IMR-90 (cell line): ENCODE data around the gene GALNT5. TPM values are rescaled to one million over a fixed set of nuclear protein-coding genes. Genes with fewer than 3 reads are reported as not detected.

Experiments
- ATAC-seq: fragments of 200-7000 bp; cut with Tn5 transposase; 2 replicates; pipeline ENCODE4 v1.9.1; 2020; ENCODE audit warnings: low read depth, mild to moderate bottlenecking, moderate library complexity
- BruUV-seq: library from RNA; stranded (reverse); fragments of 400-500 nt; replicated peaks from 2 replicates; lab custom pipeline; 2021; lab: Mats Ljungman, UMichigan
- CTCF ChIA-PET: fragments of 300-600 bp; formaldehyde crosslinking; extraction: SDS; loops from one replicate; lab custom pipeline; 2021; ENCODE audit warnings: antibody characterized with exemption; lab: Yijun Ruan, JAX
- POLR2A ChIA-PET: fragments of 300-600 bp; sonication (Branson Sonifier 250); formaldehyde crosslinking; loops from one replicate; lab custom pipeline; 2022; ENCODE audit warnings: antibody characterized with exemption; ENCODE audit not compliant: unreplicated experiment; lab: Charles Lee
- DNase-seq: peaks from one replicate; pipeline ENCODE4 v3.0.0; 2013
- H2AFZ ChIP-seq: replicated peaks from 2 replicates; pipeline ENCODE3; 2013; ENCODE audit warnings: low read length, mild to moderate bottlenecking; ENCODE audit not compliant: poor library complexity
- H2AK5ac ChIP-seq: 2 replicates; pipeline ENCODE4 v1.6.1; 2013; ENCODE audit warnings: low read depth, low read length, inconsistent platforms
- H2AK9ac ChIP-seq: replicated peaks from 2 replicates; pipeline ENCODE3; 2013; ENCODE audit warnings: mild to moderate bottlenecking, low read depth, low read length, moderate library complexity; ENCODE audit not compliant: poor library complexity
- H2BK120ac ChIP-seq: 2 replicates; pipeline ENCODE4 v1.6.1; 2013; ENCODE audit warnings: low read depth, low read length, inconsistent platforms
- H2BK15ac ChIP-seq: 3 replicates; pipeline ENCODE4 v1.6.1; 2013; ENCODE audit warnings: low read depth, low read length, inconsistent platforms
- H2BK20ac ChIP-seq: 2 replicates; pipeline ENCODE4 v1.6.1; 2013; ENCODE audit warnings: low read depth, mild to moderate bottlenecking, inconsistent platforms, low read length, moderate library complexity
- H2BK5ac ChIP-seq: 2 replicates; pipeline ENCODE4 v1.6.1; 2013; ENCODE audit warnings: mild to moderate bottlenecking, low read depth, low read length, inconsistent platforms; ENCODE audit not compliant: poor library complexity, severe bottlenecking
- H3K14ac ChIP-seq: replicated peaks from 2 replicates; pipeline ENCODE4 v1.6.1; 2013; ENCODE audit warnings: low read depth, low read length, inconsistent platforms
- H3K18ac ChIP-seq: 2 replicates; pipeline ENCODE4 v1.6.1; 2013; ENCODE audit warnings: low read depth, low read length, control low read depth
- H3K23ac ChIP-seq: 2 replicates; pipeline ENCODE4 v1.6.1; 2013; ENCODE audit warnings: low read depth, low read length, inconsistent platforms
- H3K27ac ChIP-seq: 2 replicates; pipeline ENCODE4 v1.5.1; 2013; ENCODE audit warnings: mild to moderate bottlenecking, control low read depth, low read length; ENCODE audit not compliant: insufficient read depth
- H3K27me3 ChIP-seq: 2 replicates; pipeline ENCODE4 v1.6.1; 2013; ENCODE audit warnings: low read length; ENCODE audit not compliant: control insufficient read depth, insufficient read depth
- H3K36me3 ChIP-seq: 2 replicates; pipeline ENCODE4 v1.6.1; 2013; ENCODE audit warnings: low read length, mixed read lengths; ENCODE audit not compliant: control insufficient read depth, insufficient read depth
- H3K4ac ChIP-seq: 2 replicates; pipeline ENCODE4 v1.6.1; 2013; ENCODE audit warnings: low read depth, low read length, inconsistent platforms
- H3K4me1 ChIP-seq: 2 replicates; pipeline ENCODE4 v1.6.1; 2013; ENCODE audit warnings: low read length, mixed read lengths; ENCODE audit not compliant: control insufficient read depth, insufficient read depth
- H3K4me2 ChIP-seq: 2 replicates; pipeline ENCODE4 v1.6.1; 2013; ENCODE audit warnings: low read depth, mild to moderate bottlenecking, control low read depth, low read length, moderate library complexity
- H3K4me3 ChIP-seq: 2 replicates; pipeline ENCODE4 v1.5.1; 2013; ENCODE audit warnings: low read depth, mild to moderate bottlenecking, control low read depth, low read length, moderate library complexity; ENCODE audit not compliant: insufficient read depth
- H3K56ac ChIP-seq: 2 replicates; pipeline ENCODE4 v1.6.1; 2013; ENCODE audit warnings: low read length, inconsistent platforms; ENCODE audit not compliant: insufficient read depth; ENCODE audit errors: extremely low read depth
- H3K79me1 ChIP-seq, 2 experiments: 2 replicates each; pipeline ENCODE4 v1.6.1; 2013; ENCODE audit warnings: low read length in 2 of 2, inconsistent platforms in 1 of 2, low read depth in 1 of 2
- H3K9ac ChIP-seq: 2 replicates; pipeline ENCODE4 v1.6.1; 2013; ENCODE audit warnings: low read depth, low read length, control low read depth
- H3K9me1 ChIP-seq: 2 replicates; pipeline ENCODE4 v1.6.1; 2013; ENCODE audit warnings: low read length, inconsistent platforms; ENCODE audit not compliant: insufficient read depth
- H3K9me3 ChIP-seq: 2 replicates; pipeline ENCODE4 v1.6.1; 2013; ENCODE audit warnings: low read length; ENCODE audit not compliant: control insufficient read depth, insufficient read depth
- H4K20me1 ChIP-seq: 2 replicates; pipeline ENCODE4 v1.6.1; 2013; ENCODE audit warnings: low read length, inconsistent platforms; ENCODE audit not compliant: insufficient read depth
- H4K5ac ChIP-seq: 2 replicates; pipeline ENCODE4 v1.6.1; 2013; ENCODE audit warnings: mild to moderate bottlenecking, low read depth, low read length, control low read depth
- H4K8ac ChIP-seq, 2 experiments: 2 replicates each; pipeline ENCODE4 v1.6.1; 2013; ENCODE audit warnings: low read depth in 2 of 2, low read length in 2 of 2, control low read depth in 1 of 2, inconsistent platforms in 1 of 2
- H4K91ac ChIP-seq: 2 replicates; pipeline ENCODE4 v1.6.1; 2013; ENCODE audit warnings: low read depth, low read length, inconsistent platforms; ENCODE audit not compliant: insufficient read depth
- BHLHE40 ChIP-seq: fragments of 150-350 bp; IDR thresholded peaks from 2 replicates; pipeline ENCODE4 v1.6.1; 2016; ENCODE audit warnings: mild to moderate bottlenecking, low read depth, low read length
- CEBPB ChIP-seq: IDR thresholded peaks from 2 replicates; pipeline ENCODE4 v1.6.1; 2012; ENCODE audit warnings: low read depth, low read length, improper control_type of control experiment
- CHD1 ChIP-seq: IDR thresholded peaks from 2 replicates; pipeline ENCODE4 v1.6.1; 2012; ENCODE audit warnings: low read depth, low read length, improper control_type of control experiment
- ELK1 ChIP-seq: fragments of 150-350 bp; IDR thresholded peaks from 2 replicates; pipeline ENCODE4 v1.6.1; 2016; ENCODE audit warnings: low read depth, mild to moderate bottlenecking, low read length, moderate library complexity, borderline replicate concordance
- FOS ChIP-seq: fragments of 150-350 bp; IDR thresholded peaks from 2 replicates; pipeline ENCODE4 v1.6.1; 2016; ENCODE audit warnings: low read depth, low read length
- MAFK ChIP-seq: IDR thresholded peaks from 2 replicates; pipeline ENCODE4 v1.6.1; 2012; ENCODE audit warnings: low read depth, low read length, improper control_type of control experiment
- MAZ ChIP-seq: IDR thresholded peaks from 2 replicates; pipeline ENCODE4 v1.6.1; 2012; ENCODE audit warnings: low read depth, mild to moderate bottlenecking, low read length, improper control_type of control experiment, moderate library complexity, borderline replicate concordance
- MXI1 ChIP-seq: IDR thresholded peaks from 2 replicates; pipeline ENCODE4 v1.6.1; 2012; ENCODE audit warnings: low read depth, mild to moderate bottlenecking, low read length, moderate library complexity, borderline replicate concordance
- NFE2L2 ChIP-seq: fragments of 150-350 bp; IDR thresholded peaks from 2 replicates; pipeline ENCODE4 v1.6.1; 2016; ENCODE audit warnings: low read depth, mild to moderate bottlenecking, low read length
- POLR2A ChIP-seq: IDR thresholded peaks from 2 replicates; pipeline ENCODE4 v1.6.1; 2012; ENCODE audit warnings: mild to moderate bottlenecking, low read depth, low read length
- RAD21 ChIP-seq: IDR thresholded peaks from 2 replicates; pipeline ENCODE4 v1.6.1; 2012; ENCODE audit warnings: low read length, improper control_type of control experiment
- RCOR1 ChIP-seq: IDR thresholded peaks from 2 replicates; pipeline ENCODE4 v1.6.1; 2012; ENCODE audit warnings: mild to moderate bottlenecking, low read length, improper control_type of control experiment; ENCODE audit not compliant: insufficient replicate concordance
- RFX5 ChIP-seq: IDR thresholded peaks from 2 replicates; pipeline ENCODE4 v1.8.0; 2012; ENCODE audit warnings: low read depth, mild to moderate bottlenecking, low read length, moderate library complexity
- SMC3 ChIP-seq: fragments of 150-350 bp; IDR thresholded peaks from 2 replicates; pipeline ENCODE4 v1.6.1; 2016; ENCODE audit warnings: low read depth, mild to moderate bottlenecking, antibody characterized with exemption, low read length, moderate library complexity
- USF2 ChIP-seq: fragments of 150-350 bp; IDR thresholded peaks from 2 replicates; pipeline ENCODE4 v1.6.1; 2017; ENCODE audit warnings: mild to moderate bottlenecking, antibody characterized with exemption, low read length, low read depth
- WGBS, 2 experiments: methylation state at CpG; one replicate each; pipeline versions ENCODE4 v1.1.5 to v1.1.7; 2013; ENCODE audit warnings: missing lambda C conversion rate in 2 of 2; ENCODE audit not compliant: insufficient read length in 1 of 2; ENCODE audit errors: extremely low coverage in 2 of 2; 5-methylcytosine and 5-hydroxymethylcytosine counted together
- dilution Hi-C: fragments of 300-500 bp; cut with HindIII; formaldehyde crosslinking; loops from one replicate; pipeline ENCODE4 v1.14.3; 2018; ENCODE audit warnings: low sequenced_read_pairs; ENCODE audit not compliant: unreplicated experiment
- in situ Hi-C: fragments of 300-500 bp; cut with MboI; formaldehyde crosslinking; loops from 3 replicates; pipeline ENCODE4 v1.14.3; 2019; ENCODE audit warnings: low sequenced_read_pairs, inconsistent platforms, mixed read lengths
- intact Hi-C: fragments of 100-400 bp; cut with micrococcal nuclease; formaldehyde crosslinking; loops from 2 replicates; pipeline ENCODE4 v1.10.0; 2022
- polyA plus RNA-seq, 3 experiments: library from polyadenylated mRNA; depleted of rRNA; stranded (reverse); fragments of >200 nt; gene quantifications; 2 replicates each; pipeline ENCODE4 v1.2.3, GENCODE V29; 2012; ENCODE audit warnings: low replicate concordance in 1 of 3
- total RNA-seq: library from RNA; depleted of rRNA; stranded (reverse); fragments of >200 nt; gene quantifications from 2 replicates; pipeline ENCODE4 v1.2.3, GENCODE V29; 2012
- TF ChIP-seq, protein P1 (sequence below): conservative IDR thresholded peaks from 2 replicates; pipeline ENCODE4 v1.5.1; 2012; ENCODE audit warnings: mild to moderate bottlenecking, low read depth, low read length, improper control_type of control experiment

Gene GALNT5
- total and polyA plus RNA-seq, 2 of the 4 experiments (the other 2 are of a cell fraction) = 36.3 to 63.3 TPM

DNA sequence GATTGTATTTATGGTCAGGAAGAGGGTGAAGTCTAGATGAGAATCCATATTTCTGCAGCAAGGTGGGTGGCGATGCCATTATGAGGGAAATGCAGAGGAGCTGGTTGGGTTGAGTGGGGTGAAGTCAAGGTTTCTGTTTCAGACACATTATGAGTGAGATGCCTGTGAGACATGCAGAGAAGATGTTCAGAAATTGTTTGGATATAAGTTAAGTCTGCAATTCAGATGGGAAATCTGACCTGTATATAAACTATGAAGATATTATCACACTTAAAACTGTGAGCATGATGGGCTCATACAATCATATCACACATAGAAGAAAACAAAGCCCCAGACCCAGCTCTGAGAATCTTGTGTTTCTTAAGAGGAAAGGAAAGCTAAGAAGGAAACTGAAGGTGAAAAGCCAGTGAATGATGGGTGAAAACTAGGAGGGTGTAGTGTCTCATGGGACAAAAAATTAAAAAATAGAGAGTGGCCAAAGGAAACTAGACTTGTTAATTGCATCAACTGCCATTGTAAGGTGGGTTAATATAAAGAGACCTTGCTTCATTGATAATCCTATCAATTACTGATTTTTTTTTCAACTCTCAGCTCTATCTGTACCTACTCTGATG, 14.2 kb downstream of the GALNT5 start:
- no peaks in the 10 kb centered on the region for H4K20me1 ChIP-seq
- in situ Hi-C loops = no loop called here
- H2AK9ac ChIP-seq = no peak overlapping the region
- BruUV-seq = no TSS peak
- H3K23ac ChIP-seq = no peak overlapping the region
- no peak overlapping the region for H2AK5ac ChIP-seq
- H3K56ac ChIP-seq = no peak overlapping the region
- no peaks in the 10 kb centered on the region for H3K27me3 ChIP-seq
- H3K79me1 ChIP-seq = peaks cover 18 to 28% of the 10 kb centered on the region in 2 experiments
- no peak overlapping the region for H2AFZ ChIP-seq
- H3K18ac ChIP-seq = no peak overlapping the region
- H2BK120ac ChIP-seq = no peak overlapping the region
- ATAC-seq (no peak), DNase-seq (no peak)
- H3K9me3 ChIP-seq = no peaks in the 10 kb centered on the region
- no peak for TF ChIP-seq RCOR1
- no peak for TF ChIP-seq NFE2L2
- TF ChIP-seq, protein P1, sequence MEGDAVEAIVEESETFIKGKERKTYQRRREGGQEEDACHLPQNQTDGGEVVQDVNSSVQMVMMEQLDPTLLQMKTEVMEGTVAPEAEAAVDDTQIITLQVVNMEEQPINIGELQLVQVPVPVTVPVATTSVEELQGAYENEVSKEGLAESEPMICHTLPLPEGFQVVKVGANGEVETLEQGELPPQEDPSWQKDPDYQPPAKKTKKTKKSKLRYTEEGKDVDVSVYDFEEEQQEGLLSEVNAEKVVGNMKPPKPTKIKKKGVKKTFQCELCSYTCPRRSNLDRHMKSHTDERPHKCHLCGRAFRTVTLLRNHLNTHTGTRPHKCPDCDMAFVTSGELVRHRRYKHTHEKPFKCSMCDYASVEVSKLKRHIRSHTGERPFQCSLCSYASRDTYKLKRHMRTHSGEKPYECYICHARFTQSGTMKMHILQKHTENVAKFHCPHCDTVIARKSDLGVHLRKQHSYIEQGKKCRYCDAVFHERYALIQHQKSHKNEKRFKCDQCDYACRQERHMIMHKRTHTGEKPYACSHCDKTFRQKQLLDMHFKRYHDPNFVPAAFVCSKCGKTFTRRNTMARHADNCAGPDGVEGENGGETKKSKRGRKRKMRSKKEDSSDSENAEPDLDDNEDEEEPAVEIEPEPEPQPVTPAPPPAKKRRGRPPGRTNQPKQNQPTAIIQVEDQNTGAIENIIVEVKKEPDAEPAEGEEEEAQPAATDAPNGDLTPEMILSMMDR = no peak
- no peak for TF ChIP-seq MAZ
- TF ChIP-seq POLR2A = no peak
- TF ChIP-seq FOS = no peak
- no peak for TF ChIP-seq ELK1
- TF ChIP-seq MXI1 = no peak
- no peak for TF ChIP-seq BHLHE40
- TF ChIP-seq SMC3 = no peak
- no peak for TF ChIP-seq CHD1
- TF ChIP-seq USF2 = no peak
- TF ChIP-seq RFX5 = no peak
- TF ChIP-seq CEBPB = no peak
- no peak for TF ChIP-seq MAFK
- TF ChIP-seq RAD21 = no peak
- 89% methylated on average over 1 of the region's 1 CpG; no CpG with 5 or more reads in 1 of the 2 experiments for WGBS, 2 experiments
- peaks cover 4% of the 10 kb centered on the region; the same call in 1 of the 2 replicates for H3K9me1 ChIP-seq
- no peak overlapping the region for H3K9ac ChIP-seq
- no peak overlapping the region for H3K4me3 ChIP-seq
- H3K4me1 ChIP-seq = no peaks in the 10 kb centered on the region; the same call in 1 of the 2 replicates
- ChIA-PET POLR2A (no interaction called here), CTCF (interaction anchor here (0.7 to 1.0 kb wide), 2 partner anchors 16 to 28 kb away, joined by 3 read pairs; no protein-coding TSS in a partner anchor)
- H2BK5ac ChIP-seq = no peak overlapping the region
- intact Hi-C loops = no loop called here
- H2BK15ac ChIP-seq = no peak overlapping the region
- no peak overlapping the region for H4K5ac ChIP-seq
- dilution Hi-C loops = no loop called here
- no peak overlapping the region for H3K27ac ChIP-seq
- no peak overlapping the region for H3K4ac ChIP-seq
- no peak overlapping the region for H4K91ac ChIP-seq
- H3K36me3 ChIP-seq = peaks cover 3% of the 10 kb centered on the region
- no peak overlapping the region for H2BK20ac ChIP-seq
- H3K14ac ChIP-seq = no peak overlapping the region
- H3K4me2 ChIP-seq = no peak overlapping the region
- no peak overlapping the region for H4K8ac ChIP-seq
